Activated CD4-positive, CD25-positive, alpha-beta regulatory T cell treated with anti-CD3 and anti-CD28 coated beads, Interleukin-2, amount 50 U/mL, for 72 hours (primary cell): Measurements from ENCODE around the gene LTB4R.

ENCODE experiments used
- DNase-seq: peaks from one replicate; pipeline ENCODE4 v3.0.0; 2021

Gene LTB4R

DNA sequence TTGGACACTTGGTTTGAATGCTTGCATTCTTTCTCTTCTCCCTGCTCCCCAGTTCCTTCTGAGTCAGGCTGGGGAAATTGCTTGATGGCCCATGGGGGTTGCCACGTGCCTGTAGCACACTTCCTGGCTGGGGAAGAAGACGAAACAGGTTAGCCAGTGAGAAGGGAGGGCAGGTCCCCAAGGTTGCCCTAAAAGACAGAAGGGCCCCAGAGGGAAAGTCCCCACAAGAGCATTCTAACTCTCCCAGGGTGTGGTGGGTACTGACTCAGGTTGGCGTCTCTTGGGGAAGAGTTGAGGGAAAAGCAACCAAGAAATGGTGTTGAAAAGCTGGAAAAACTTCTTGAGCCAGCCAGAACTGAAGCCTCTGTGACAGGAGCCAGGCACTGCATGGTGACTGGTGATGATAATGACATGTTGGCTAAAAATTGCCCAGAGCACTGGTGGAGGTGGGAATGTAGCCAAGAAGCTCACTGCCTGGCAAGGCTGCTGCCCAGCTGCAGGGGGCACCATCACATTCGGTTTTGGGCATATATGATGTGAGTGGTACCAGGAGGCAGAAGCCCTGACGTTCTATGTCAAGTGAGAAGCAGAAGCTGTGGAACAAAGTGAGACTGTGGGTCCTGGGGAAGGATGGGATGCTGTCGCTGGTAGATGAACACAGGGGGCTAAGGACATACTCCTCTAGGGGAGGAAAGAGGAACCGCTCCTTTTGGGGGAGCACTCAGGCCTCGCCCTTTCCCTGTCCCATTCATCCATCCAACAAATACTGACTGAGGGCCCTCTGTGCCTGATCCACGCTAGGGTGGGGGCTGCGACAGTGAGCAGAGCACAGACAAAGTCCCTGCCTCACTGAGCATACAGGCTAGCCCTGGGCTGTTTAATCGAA is 31.8 kb upstream of the LTB4R start:
- DNase-seq: no peak

DNA sequence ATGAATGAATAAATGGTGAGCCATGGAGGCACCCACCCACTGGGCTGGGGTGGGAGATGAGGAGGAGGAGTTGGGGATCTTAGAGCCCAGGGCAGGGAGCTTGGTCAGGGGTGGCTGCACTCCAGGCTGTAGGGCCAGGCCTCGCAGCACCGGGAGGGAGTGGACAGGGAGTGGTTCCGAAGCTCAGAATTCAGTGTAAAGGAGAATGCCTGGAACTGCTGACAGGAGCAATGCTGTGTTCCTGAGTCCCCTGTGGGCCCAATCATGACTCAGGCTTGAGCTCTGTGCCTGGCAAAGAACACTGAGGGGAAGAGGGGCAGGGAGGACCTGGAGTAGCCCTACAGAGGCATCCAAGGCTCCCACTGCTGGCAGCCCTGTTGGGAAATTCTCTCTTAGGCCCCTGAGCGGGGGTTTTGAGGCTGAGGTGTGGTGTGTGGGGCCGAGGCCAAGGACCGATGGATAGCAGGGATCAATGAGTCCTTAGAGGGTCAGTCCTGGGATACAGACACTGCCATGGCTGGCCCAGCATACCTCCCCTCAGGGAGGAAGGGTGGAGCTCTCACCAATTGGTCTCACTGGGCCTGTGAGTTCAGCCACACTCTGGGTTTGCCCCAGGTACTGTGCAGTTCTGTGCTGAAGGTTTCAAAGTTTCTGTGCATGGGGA is 30.4 kb upstream of the LTB4R start:
- DNase-seq: no peak

DNA sequence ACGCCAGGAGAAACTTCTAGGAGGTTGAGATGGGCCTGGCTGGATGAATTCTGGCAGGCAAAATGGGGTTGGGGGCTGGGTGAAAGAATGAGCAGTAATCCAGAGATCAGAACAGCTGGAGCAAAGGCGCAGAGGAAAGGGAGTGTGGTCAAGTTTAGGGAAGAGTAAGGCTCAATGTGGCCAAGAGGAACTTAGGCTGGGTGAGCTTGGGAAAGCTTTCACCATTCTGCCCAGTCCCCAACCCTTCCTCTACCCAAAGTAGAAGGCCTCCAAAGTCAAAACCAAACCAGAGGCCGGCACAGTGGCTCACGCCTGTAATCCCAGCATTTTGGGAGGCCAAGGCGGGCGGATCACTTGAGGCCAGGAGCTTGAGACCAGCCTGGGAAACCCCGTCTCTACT is 29.7 kb upstream of the LTB4R start:
- no peak for DNase-seq

DNA sequence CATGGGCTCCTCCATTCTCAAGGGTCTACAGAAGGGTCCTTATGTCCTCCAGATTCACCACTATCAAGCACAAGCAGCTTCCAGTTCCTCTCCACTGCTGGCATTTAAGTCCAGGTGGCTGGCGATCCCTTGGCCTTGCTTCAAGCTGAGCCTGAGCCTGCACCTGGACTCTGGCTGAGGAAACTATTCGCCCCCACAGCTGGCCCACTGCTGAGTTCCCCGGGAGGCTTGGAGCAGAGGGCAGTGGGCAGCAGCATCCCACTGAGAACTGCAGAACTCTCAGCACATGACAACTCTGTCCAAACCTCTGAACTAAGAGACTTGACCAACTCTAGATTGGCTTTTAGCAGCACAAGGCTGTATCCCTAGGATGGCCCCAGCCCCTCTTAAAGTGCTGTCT is 28.6 kb upstream of the LTB4R start:
- DNase-seq: no peak

DNA sequence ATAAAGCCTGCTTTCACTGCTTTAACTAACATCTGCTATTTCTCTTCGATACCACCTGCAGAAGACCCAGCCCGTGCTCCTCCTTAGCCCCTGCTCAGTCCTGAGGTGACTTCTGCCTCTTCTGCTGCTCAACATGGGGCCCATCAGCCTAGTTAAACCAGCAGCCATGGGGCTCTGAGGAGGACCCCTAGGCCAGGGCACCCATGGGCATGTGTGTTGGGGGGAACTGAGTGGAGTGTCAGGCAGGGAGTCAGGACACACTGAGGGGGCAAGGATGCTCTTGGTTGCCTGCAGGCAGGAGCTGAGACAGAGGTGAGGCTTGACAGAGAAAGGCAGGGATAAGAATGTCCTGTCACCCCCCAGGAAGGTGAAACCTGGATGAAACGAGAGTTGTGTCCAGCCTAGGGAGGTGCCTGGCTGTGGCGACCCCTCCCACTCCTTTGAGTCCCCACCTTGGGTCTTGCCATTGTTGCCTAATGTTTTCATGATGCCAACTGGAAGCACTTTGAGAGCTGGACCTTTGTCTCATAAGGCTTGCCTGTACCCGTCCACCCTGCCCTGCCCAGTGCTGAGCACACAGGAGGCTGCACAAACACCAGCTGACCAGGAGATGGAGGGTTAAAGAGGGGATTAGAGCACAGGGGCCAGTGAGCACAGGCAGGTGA is 27.4 kb upstream of the LTB4R start:
- no peak for DNase-seq

DNA sequence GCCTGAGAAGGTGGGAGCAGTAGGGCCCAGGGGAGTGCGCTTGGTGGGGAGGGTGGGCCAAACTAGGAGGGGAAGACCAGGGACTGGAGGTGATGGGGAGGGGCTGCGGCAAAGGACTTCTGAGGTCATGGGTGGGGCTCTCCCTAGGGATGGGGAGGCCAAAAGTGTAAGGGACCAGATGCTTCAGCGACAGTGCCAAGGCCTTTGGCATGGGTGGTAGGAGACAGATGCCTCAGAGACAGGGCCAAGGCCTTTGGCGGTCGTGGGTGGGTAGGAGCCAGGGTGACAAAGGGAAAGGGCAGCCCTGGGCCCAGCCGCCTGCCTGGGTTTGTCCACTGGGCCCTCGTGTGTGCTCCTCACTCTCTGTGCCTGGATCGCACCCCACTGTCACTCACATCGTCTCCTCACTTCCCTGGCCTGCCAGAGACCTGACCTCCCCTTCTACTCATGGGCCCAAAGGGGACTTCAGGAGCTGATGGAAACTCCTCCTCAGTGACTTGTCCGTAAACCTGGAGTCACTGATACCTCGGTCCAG is 26.7 kb upstream of the LTB4R start:
- DNase-seq: no peak

DNA sequence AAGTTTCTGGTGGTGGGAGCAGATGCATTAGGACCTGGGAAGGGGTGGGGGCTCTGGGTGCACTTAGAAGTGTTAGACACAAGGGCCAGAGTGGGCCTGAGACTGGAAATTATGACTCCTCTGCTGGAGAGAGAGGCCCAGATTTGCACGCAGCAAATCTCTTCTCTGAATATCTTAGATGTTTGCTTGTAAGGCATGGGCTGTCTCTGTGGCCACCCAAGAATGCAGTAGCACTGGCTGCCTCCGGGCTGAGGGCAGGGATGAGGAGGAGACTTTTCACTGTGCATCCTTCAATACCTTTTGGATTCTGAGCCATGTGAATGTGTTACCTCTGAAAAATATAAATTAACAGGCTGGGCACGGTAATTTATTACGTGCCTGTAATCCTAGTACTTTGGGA is 26.0 kb upstream of the LTB4R start:
- no peak for DNase-seq

DNA sequence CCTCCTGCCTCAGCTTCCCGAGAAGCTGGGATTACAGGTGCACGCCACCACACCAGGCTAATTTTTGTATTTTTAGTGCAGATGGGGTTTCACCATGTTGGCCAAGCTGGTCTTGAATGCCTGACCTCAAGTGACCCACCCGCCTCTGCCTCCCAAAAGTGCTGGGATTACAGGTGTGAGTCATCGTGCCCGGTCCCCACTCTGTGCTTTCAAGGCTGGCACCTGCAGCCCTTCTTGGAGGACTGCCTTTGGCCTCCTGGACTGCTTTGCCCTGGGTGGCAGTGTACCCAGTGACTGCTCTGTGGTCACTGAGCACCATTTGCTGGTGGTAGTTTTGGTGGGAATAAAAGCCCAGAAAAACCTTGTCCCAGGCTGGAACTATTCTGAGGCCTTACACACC is 24.3 kb upstream of the LTB4R start:
- no peak for DNase-seq

DNA sequence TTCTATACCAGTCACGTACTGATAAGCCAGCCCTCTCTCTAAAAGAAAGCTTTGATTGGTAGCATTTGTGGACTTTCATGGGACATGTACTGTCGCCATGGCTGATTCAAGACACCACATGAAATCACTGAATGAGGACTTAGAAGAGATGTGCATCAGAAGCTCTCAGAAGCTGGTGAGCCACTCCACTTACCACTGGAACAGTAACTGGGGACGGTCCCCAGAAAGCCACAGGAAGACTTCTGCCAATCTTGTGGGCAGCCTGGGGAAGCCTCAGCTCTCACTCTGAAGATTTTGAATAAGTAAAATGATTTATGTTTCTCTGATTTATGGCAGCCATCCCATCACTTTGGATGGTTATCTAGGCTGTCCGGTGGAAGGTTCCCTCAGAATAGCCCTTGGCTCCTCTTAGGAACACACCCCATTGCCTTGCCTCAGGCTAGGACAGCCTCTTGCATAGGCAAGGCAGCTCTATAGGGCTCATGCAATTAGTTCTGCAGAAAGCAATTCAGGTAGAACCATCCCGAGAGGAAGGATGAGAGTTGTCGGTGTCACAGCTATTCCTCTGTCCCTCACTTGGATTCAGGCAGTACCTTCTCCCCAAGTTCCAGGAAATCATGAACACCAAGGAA is 21.5 kb upstream of the LTB4R start:
- peak; percentile 62 for DNase-seq

DNA sequence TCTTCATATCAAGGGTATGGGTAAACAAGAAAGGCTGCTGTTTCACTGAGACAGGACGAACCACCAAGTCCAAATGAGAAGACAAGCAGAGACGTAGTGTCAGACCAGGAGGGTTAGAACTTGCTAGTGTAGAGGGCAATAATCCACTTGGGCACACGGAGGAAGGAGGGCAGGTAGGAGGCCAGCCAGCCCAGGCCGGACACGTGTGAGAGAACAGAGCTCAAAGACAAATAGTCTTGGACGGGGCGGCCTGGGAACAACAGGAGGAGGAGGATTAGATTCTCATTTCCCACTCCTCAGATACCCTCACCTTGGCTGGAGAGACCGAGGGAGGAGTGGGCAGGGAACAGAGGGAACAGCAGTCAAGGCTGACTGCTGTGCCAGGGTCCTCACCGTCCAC is 20.6 kb upstream of the LTB4R start:
- DNase-seq: no peak

DNA sequence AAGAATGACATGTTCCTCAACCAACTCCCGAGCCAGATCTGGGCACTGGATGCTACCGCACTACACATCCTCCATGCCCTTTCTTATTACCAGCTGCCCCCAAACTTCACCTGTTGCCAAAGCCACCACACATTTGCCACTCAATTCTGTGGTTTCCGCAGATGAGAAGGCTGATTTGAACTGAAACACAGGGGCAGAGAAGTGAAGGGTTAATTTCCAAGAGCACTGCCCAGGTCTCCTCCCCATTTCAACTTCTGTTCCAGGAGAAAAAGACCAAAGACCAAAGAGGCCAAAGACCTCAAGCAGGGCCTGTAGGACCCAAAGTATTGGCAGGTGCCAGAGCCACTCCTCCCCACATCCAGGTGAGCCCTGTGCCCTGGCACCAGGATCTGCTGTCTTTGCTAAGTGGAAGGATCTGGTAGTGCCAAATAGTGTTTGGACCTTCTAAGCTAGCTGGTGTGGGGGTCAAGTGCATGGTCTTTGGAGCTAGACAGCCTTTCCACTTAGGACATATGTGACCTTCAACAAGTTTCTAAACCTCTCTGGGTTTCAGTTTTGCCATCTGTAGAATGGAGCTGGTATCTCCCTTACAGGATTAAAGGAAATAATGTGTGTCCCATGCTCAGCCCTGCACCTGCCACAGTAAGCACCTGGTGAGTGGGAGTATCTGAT is 19.7 kb upstream of the LTB4R start:
- DNase-seq: no peak

DNA sequence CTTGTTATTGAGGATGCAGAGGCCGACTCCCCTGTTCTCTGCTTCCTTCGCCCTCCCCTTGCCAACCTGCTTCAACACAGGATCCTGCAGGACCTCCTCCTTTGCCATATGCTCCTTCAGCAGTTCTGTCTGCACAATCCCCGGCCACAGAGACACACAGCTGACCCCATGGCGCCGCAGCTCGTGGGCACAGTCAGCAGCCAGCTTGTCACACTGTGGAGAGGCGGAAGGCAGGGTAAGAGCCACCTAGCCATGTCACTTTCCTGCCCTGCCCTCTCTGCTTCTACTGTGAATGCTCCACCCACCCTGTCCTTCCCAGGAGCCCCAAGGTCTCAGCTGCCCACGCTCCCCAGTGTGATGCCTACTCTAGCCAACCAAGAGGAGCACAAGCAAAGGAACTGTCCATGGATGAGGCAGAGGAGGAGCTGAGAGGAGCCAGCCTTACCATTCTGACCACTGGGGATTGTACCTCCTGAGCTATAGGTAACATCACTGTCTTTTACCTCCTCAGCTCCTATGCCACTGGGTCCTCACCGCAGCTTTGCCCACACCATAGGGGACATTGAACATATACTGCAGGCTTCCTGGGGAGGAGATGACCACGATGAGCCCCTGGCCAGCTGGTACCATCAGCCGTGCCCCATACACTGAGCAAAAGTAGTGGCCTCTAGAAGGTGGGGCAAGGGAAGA is 19.0 kb upstream of the LTB4R start:
- no peak for DNase-seq

DNA sequence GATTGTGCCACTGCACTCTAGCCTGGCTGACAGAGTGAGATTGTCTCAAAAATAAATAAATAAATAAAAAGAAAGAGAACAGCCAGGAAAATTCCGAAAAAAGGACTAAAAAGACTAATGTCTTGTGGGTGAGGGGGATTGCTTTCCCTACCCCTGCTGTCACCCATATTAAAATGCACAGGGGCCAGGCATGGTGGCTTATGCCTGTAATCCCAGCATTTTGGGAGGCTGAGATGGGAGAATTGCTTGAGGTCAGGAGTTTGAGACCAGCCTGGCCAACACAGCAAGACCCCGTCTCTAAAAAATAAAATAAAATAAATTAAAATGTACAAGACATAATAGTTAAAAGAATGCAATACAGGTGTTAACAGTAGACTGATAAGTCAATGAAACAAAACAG is 17.8 kb upstream of the LTB4R start:
- no peak for DNase-seq

DNA sequence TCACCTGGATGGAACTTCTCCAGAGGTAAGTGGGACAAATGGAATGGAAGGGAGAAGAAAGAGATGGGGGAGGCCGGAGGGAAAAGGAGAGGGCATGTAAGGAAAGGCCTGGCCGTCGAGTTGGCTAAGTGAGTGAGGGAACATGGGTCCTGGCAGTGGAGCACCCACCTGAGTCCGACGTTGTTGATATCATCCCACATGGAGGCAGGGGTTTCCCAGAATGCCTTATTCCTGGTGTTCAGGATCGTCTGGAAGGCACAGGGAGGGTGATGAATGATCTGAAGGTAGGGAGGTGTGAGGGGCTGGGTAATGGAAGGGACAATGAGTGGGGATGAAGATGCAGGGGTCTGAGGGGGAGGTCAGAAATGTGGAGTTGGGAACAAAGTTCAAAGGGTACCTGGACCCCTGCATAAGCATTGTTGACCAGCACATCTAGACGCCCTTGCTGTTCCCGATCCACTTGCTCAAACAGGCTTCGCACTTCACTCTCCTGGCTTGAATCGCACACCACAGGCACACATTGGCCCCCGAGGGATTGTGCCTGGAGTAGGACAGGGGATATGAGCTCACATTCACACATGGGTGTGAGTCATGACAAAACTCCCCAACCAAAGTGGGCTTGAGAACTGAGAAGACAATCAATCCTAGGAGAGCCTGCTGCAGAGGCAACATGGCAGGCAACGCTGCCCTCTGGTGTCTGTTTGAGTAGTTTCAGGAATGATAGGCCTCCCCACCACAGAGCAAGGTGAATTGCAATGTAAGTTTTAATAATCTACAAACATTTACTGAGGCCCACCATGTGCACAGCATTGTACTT is 14.8 kb upstream of the LTB4R start:
- peak; percentile 60 for DNase-seq

DNA sequence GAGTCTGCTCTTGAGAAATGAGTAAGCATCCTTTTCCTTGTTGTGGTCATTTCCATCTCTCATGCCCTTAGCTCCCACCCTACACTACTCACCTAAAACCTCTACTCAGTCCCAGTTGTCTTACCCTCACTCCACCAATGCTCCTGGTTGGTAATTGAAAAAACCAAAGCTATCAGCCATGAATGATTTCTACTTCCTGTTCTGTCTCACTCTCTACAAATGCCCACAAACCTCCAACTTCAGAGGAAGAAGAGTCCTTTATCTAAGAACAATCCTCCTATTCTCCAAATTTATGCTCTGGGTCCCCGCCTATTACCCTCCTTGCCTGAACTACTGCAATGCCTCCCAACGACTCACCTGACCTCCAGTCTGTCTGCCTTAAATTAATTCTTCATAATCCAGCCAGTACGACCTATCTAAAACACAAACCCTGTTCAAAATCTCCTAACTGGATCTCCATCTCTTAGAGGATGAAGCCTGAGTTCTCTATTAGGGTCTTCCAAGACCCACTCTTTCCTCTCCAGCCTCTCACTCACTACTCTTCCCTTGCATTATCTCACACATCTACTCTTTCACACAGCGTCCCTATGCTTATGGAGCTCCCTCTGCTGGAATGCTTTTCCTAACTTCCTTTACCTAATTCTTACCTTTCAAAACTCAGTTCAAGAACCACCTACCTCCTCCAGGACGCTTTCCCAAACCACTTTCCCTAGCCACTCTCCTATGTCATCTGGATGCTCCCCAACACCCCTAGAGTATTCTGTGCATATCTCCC is 13.9 kb upstream of the LTB4R start:
- no peak for DNase-seq

DNA sequence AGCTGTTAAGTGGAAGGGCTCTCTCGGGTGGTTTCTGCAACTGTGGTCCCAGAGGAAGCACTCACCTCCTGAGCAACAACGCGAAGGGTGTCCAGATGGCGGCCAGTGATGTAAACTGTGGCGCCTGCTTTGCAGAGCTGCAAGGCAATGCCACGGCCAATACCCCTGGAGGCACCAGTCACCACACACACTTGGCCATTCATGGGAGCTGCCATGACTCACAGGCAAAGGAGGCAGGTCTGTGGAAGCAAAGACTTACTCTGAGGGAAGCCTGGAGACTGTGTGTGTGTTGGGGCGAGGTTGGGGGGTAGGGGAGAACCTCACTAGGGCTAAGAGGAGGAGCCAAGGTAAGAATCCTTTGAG is 12.4 kb upstream of the LTB4R start:
- DNase-seq: no peak

DNA sequence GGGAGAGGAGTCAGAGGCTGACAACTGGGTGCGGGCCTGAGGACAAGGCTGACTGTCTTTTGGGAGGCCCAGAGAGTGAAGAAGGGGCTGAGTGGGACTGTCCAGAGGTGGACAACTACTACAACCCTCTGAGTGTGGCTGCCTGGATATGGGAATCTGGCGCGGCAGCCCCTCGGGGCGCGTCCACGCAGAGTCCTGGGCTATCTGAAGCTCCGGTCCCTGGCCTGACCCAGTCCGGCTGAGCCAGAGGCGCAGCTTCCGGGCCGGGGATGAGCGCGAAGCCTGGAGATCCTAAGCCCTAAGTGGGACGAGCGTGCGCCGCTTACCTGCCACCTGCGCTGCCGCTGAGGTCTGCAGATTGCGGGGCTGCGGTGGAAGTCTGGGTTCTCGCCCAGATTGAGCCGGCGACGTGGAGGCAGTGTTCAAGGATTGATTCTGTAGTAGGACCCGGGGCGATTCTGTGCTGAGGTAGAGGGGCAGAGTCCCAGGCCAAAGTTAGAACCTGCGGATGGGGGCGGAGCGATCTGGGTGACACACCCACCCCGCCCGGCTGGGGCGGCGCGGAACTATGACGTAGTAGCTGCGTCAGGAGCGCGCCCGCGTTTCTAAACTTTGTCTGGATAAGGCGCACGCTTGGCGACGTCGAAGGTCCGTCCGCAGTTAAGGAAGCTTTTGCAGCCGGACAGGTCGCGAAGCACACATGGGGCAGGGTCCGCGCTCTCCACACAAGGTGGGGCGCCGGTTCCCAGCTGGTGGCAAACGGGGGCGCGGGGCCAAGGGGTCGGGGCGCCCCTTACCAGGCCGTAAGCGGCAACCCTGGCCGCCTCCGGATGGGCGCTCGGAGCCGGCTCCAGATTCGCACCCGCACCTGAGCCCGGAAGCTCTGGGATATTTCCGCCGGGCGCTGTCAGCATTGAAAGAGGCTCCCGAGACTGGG is 11.8 kb upstream of the LTB4R start, which contains the start of the genes DHRS1 and NOP9:
TSS of gene DHRS1 (minus strand) at position 526 of the 937 bp plus-strand sequence. CDS start 674 bp downstream, outside the sequence.
TSS of gene NOP9 (plus strand) at position 596 of the 937 bp plus-strand sequence. CDS start at position 701, 105 bp downstream.
- DNase-seq: peak; percentile 95

DNA sequence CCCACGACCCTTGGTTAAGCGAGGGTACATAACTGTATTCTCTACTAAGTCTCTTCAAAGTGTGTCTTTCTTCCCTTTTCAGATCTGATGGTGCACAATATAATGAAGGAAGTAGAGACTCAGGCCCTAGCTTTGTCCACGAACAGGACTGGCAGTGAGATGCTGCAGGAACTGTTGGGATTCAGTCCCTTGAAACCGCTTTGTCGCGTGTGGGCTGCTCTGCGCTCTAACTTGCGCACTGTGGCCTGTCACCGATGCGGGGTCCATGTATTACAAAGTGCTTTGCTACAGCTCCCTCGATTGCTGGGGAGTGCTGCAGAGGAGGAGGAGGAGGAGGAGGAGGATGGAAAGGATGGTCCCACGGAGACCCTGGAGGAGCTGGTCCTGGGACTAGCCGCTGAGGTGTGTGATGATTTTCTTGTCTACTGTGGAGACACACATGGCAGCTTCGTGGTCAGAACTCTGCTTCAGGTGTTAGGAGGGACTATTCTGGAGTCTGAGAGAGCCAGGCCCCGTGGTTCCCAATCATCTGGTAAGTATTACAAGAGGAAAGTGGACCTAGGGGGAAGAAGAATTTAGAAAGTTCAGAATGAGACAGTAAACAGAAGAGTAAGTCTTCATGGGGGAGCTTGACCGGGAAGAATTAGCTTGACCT is 10.8 kb upstream of the LTB4R start:
- no peak for DNase-seq
